ENCODE data around the gene NDUFS2. TPM values are rescaled to one million over a fixed set of nuclear protein-coding genes. Genes with fewer than 3 reads are reported as not detected.

The NDUFS2 gene
- total and polyA plus RNA-seq, 2 of the 8 experiments (the other 6 are each of a cell fraction or from before 2014, with no cell fraction given), result 95.1 to 113 TPM

- H4K5ac ChIP-seq (ENCODE audit: insufficient read length, low read depth, low read length), result no peak overlapping the region
- H4K8ac ChIP-seq (ENCODE audit: extremely low read depth, insufficient read depth, low read length), result no peak overlapping the region
- H3K23me2 ChIP-seq (ENCODE audit: low read depth, low read length), result peaks cover 6% of the 10 kb centered on the region; the same call in 1 of the 2 replicates
- peak overlapping the region; percentile 63; the same call in 1 of the 2 replicates for H3K27ac ChIP-seq (ENCODE audit: low read depth, low read length)
- ChIA-PET CTCF (ENCODE audit: partially characterized antibody) (interaction anchor here (1.2 to 6.8 kb wide), 4 partner anchors 11 to 20 kb away, joined by 4 to 32 read pairs (median 10); partner anchors contain the start of genes DEDD and PPOX), POLR2A (ENCODE audit: partially characterized antibody) (interaction anchor here (0.7 to 13.6 kb wide), 11 partner anchors 8 to 199 kb away, joined by 3 to 130 read pairs (median 4); partner anchors contain the start of genes ADAMTS4, B4GALT3, DEDD and ITLN2)
- H2BK15ac ChIP-seq (ENCODE audit: low read length), result no peak overlapping the region
- peak overlapping the region; percentile 82 to 93 for H3K4me2 ChIP-seq (ENCODE audit: insufficient read depth in 1 of 2, low read depth in 2 of 2, low read length in 2 of 2)
- FAIRE-seq (no peak), DNase-seq (ENCODE audit: low read depth in 1 of 2, low spot score in 2 of 2) (no peak)
- no peak overlapping the region; the same call in 1 of the 2 replicates for H2BK12ac ChIP-seq (ENCODE audit: low read depth, low read length)
- no peak overlapping the region for H2AFZ ChIP-seq (ENCODE audit: low read length)
- no peaks in the 10 kb centered on the region for H4K20me1 ChIP-seq (replicated peaks in 1 of 2; ENCODE audit: control insufficient read depth in 1 of 2, insufficient read depth in 2 of 2, low read length in 2 of 2)
- H3K79me2 ChIP-seq (ENCODE audit: control insufficient read depth in 1 of 2, insufficient read depth in 2 of 2, low read length in 2 of 2), result no peaks in the 10 kb centered on the region
- no peaks in the 10 kb centered on the region for H3K9me3 ChIP-seq (ENCODE audit: insufficient read depth in 2 of 2, low read depth in 1 of 2, low read length in 1 of 2)
- H2BK20ac ChIP-seq (ENCODE audit: low read length), result no peak overlapping the region
- H3K79me1 ChIP-seq (ENCODE audit: low read depth, low read length), result no peaks in the 10 kb centered on the region
- no peaks in the 10 kb centered on the region for H3K27me3 ChIP-seq (replicated peaks in 1 of 4; ENCODE audit: control insufficient read depth in 3 of 4, extremely low read depth in 1 of 4, insufficient read depth in 3 of 4, low read length in 3 of 4)
- no peak overlapping the region for H3K56ac ChIP-seq (replicated peaks; ENCODE audit: insufficient read length, low read depth, low read length)
- H4K91ac ChIP-seq (replicated peaks; ENCODE audit: insufficient read length, low read length), result no peak overlapping the region
- no peak overlapping the region for H3K4ac ChIP-seq (replicated peaks; ENCODE audit: insufficient read length, low read depth, low read length)
- no peak overlapping the region for H3K23ac ChIP-seq (ENCODE audit: insufficient read length)
- H2AK5ac ChIP-seq (ENCODE audit: low read depth, low read length), result no peak overlapping the region
- H3K14ac ChIP-seq (ENCODE audit: insufficient read length), result no peak overlapping the region
- H2BK5ac ChIP-seq (ENCODE audit: low read depth, low read length), result no peak overlapping the region; the same call in 1 of the 2 replicates
- no peak overlapping the region for H3K18ac ChIP-seq (ENCODE audit: extremely low read depth, low read length)
- H2BK120ac ChIP-seq (replicated peaks; ENCODE audit: low read depth, low read length), result no peak overlapping the region
- peak overlapping the region in 3 of 4 experiments; percentile 26 to 94 (median 91); a peak in 6 of 8 replicates for H3K4me3 ChIP-seq (ENCODE audit: extremely low read depth in 1 of 4, insufficient read depth in 2 of 4, low read depth in 3 of 4, low read length in 4 of 4)
- 0 out of 7 replicates have a peak, but pooled peaks cover 0 to under 1% (median 0%) of the 10 kb centered on the region in 4 experiments for H3K4me1 ChIP-seq (replicated peaks in 1 of 4; ENCODE audit: control insufficient read depth in 3 of 4, insufficient read depth in 4 of 4, low read length in 3 of 4)
- 31% methylated on average over 9 of the region's 9 CpGs; no CpG with 5 or more reads in 1 of the 2 experiments for WGBS, 2 experiments (ENCODE audit: extremely low coverage in 1 of 2, insufficient coverage in 1 of 2, insufficient read length in 1 of 2, insufficient replicate concordance in 2 of 2, low coverage in 1 of 2, low lambda C conversion rate in 2 of 2, missing lambda C conversion rate in 1 of 2)
- H3K9ac ChIP-seq (replicated peaks in 1 of 4; ENCODE audit: extremely low read depth in 1 of 4, low read depth in 3 of 4, low read length in 3 of 4), result peak overlapping the region in 1 of 4 experiments; percentile 54; a peak in 2 of 7 replicates
- peaks cover 2 to 7% (median 4%) of the 10 kb centered on the region in 4 experiments; a peak in 5 of 8 replicates for H3K36me3 ChIP-seq (ENCODE audit: control insufficient read depth in 2 of 4, insufficient read depth in 4 of 4, low read length in 3 of 4)
- TF ChIP-seq EP300 (IDR thresholded peaks at IDR 0.05; ENCODE audit: borderline replicate concordance in 1 of 2, low read depth in 2 of 2, low read length in 2 of 2) (no peak), HDAC2 (IDR thresholded peaks at IDR 0.05; ENCODE audit: borderline replicate concordance in 1 of 2, low read depth in 2 of 2, low read length in 2 of 2) (no peak), SUZ12 (IDR thresholded peaks at IDR 0.05; ENCODE audit: low read length) (no peak), CHD2 (IDR thresholded peaks at IDR 0.05; ENCODE audit: low read length) (no peak), KDM4A (IDR thresholded peaks at IDR 0.05; ENCODE audit: low read depth, low read length, severe bottlenecking) (no peak), TCF12 (IDR thresholded peaks at IDR 0.05; ENCODE audit: low read depth, low read length) (no peak), SP1 (IDR thresholded peaks at IDR 0.05; ENCODE audit: low read depth, low read length) (no peak), SIN3A (conservative IDR thresholded peaks at IDR 0.05 in 1 of 2, IDR thresholded peaks at IDR 0.05 in 1 of 2; ENCODE audit: low read depth in 1 of 2, low read length in 2 of 2) (no peak), TEAD4 (IDR thresholded peaks at IDR 0.05; ENCODE audit: low read depth, low read length) (no peak), CTBP2 (IDR thresholded peaks at IDR 0.05; ENCODE audit: borderline replicate concordance, insufficient read depth, insufficient read length, low read length) (no peak), EZH2 (IDR thresholded peaks at IDR 0.05; ENCODE audit: low read depth, low read length, severe bottlenecking) (no peak), SIRT6 (IDR thresholded peaks at IDR 0.05; ENCODE audit: low read length) (no peak), SRF (IDR thresholded peaks at IDR 0.05; ENCODE audit: low read depth, low read length) (no peak)
Measured at GRCh38 chr1:161153176-161153575, 49.0 kb upstream of the NDUFS2 start.

Measured in H1 (cell line).